Karpas-422 (cell line): ENCODE results near the gene GABBR2. TPM values are rescaled to one million over a fixed set of nuclear protein-coding genes. Genes with fewer than 3 reads are reported as not detected.

ENCODE experiments used
- DNase-seq: peaks from one replicate; pipeline ENCODE4 v3.0.0-alpha.2; 2015
- H2AFZ ChIP-seq: fragments of 200-600 bp; sonication (generic); 2 replicates; pipeline ENCODE4 v1.6.1; 2014; ENCODE audit warnings: antibody characterized with exemption, low read length, mixed read lengths
- H3K27ac ChIP-seq: fragments of 200-600 bp; sonication (generic); 2 replicates; pipeline ENCODE4 v1.5.1; 2014; ENCODE audit warnings: mild to moderate bottlenecking, low read length, moderate library complexity
- H3K27me3 ChIP-seq: fragments of 200-600 bp; sonication (generic); 2 replicates; pipeline ENCODE4 v1.6.1; 2014; ENCODE audit warnings: low read length, mixed read lengths
- H3K36me3 ChIP-seq: fragments of 200-600 bp; sonication (generic); 2 replicates; pipeline ENCODE4 v1.6.1; 2014; ENCODE audit warnings: low read length, mixed read lengths; ENCODE audit not compliant: insufficient read depth
- H3K4me1 ChIP-seq: fragments of 200-600 bp; sonication (generic); 2 replicates; pipeline ENCODE4 v1.6.1; 2014; ENCODE audit warnings: mild to moderate bottlenecking, low read length, mixed read lengths
- H3K4me2 ChIP-seq: fragments of 200-600 bp; sonication (generic); 2 replicates; pipeline ENCODE4 v1.6.1; 2014; ENCODE audit warnings: low read length, low read depth, mild to moderate bottlenecking; ENCODE audit not compliant: poor library complexity, severe bottlenecking
- H3K4me3 ChIP-seq: fragments of 200-600 bp; sonication (generic); 2 replicates; pipeline ENCODE4 v1.5.1; 2014; ENCODE audit warnings: mild to moderate bottlenecking, antibody characterized with exemption, low read length, mixed read lengths
- H3K79me2 ChIP-seq: fragments of 200-600 bp; sonication (generic); 2 replicates; pipeline ENCODE4 v1.6.1; 2014; ENCODE audit warnings: mild to moderate bottlenecking, low read length, mixed read lengths
- H3K9ac ChIP-seq: fragments of 200-600 bp; sonication (generic); 2 replicates; pipeline ENCODE4 v1.6.0; 2014; ENCODE audit warnings: low read length
- H3K9me2 ChIP-seq: fragments of 200-600 bp; sonication (generic), shearing (Covaris generic); replicated peaks from 2 replicates; pipeline ENCODE4 v1.6.0; 2014; ENCODE audit warnings: mild to moderate bottlenecking, low read length, moderate library complexity; ENCODE audit not compliant: insufficient read depth
- H3K9me3 ChIP-seq: fragments of 300-700, 200-600 bp; sonication (generic); 2 replicates; pipeline ENCODE4 v1.6.1; 2014; ENCODE audit warnings: low read length, mixed read lengths
- H4K20me1 ChIP-seq: fragments of 200-600 bp; sonication (generic); 2 replicates; pipeline ENCODE4 v1.6.1; 2014; ENCODE audit warnings: mild to moderate bottlenecking, antibody characterized with exemption, low read length, low read depth; ENCODE audit not compliant: insufficient read depth
- total RNA-seq: library from RNA; depleted of rRNA; stranded (reverse); fragments of >200 nt; shearing (Covaris generic); gene quantifications from 2 replicates; pipeline ENCODE4 v1.2.3, GENCODE V29; 2014; ENCODE audit warnings: low replicate concordance

GABBR2 gene
- total RNA-seq, 1 experiment from 2014 or later, result 0.30 TPM

- H3K27me3 ChIP-seq, result no peaks in the 10 kb centered on the region
- H3K79me2 ChIP-seq, result no peaks in the 10 kb centered on the region
- no peaks in the 10 kb centered on the region for H3K9me3 ChIP-seq
- H2AFZ ChIP-seq, result no peak overlapping the region
- H3K4me2 ChIP-seq, result no peak overlapping the region
- no peak overlapping the region for H3K27ac ChIP-seq
- no peak for DNase-seq
- no peaks in the 10 kb centered on the region for H4K20me1 ChIP-seq
- H3K4me1 ChIP-seq, result no peaks in the 10 kb centered on the region
- H3K9ac ChIP-seq, result no peak overlapping the region
- no peaks in the 10 kb centered on the region for H3K9me2 ChIP-seq
- no peaks in the 10 kb centered on the region for H3K36me3 ChIP-seq
- H3K4me3 ChIP-seq, result no peak overlapping the region
Measured at GRCh38 chr9:98551511-98552286, 157.0 kb downstream of the GABBR2 start.

- no peaks in the 10 kb centered on the region for H3K27me3 ChIP-seq
- no peak for DNase-seq
- H3K9me3 ChIP-seq, result no peaks in the 10 kb centered on the region
- H3K79me2 ChIP-seq, result no peaks in the 10 kb centered on the region
- no peak overlapping the region for H3K4me3 ChIP-seq
- no peaks in the 10 kb centered on the region for H3K36me3 ChIP-seq
- H2AFZ ChIP-seq, result no peak overlapping the region
- no peaks in the 10 kb centered on the region for H3K9me2 ChIP-seq
- no peak overlapping the region for H3K9ac ChIP-seq
- no peaks in the 10 kb centered on the region for H4K20me1 ChIP-seq
- no peak overlapping the region for H3K27ac ChIP-seq
- H3K4me1 ChIP-seq, result no peaks in the 10 kb centered on the region
- no peak overlapping the region for H3K4me2 ChIP-seq
Measured at GRCh38 chr9:98550206-98550820, 158.4 kb downstream of the GABBR2 start.

GRCh38 chr9:98549401-98549800 lies 159.3 kb downstream of the GABBR2 start:
- Histone ChIP-seq H3K4me2 (no peak overlapping the region), H3K4me3 (no peak overlapping the region), H3K27ac (no peak overlapping the region), H3K9ac (no peak overlapping the region), H3K79me2 (no peaks in the 10 kb centered on the region), H3K9me2 (no peaks in the 10 kb centered on the region), H3K27me3 (no peaks in the 10 kb centered on the region), H3K36me3 (no peaks in the 10 kb centered on the region), H3K4me1 (no peaks in the 10 kb centered on the region), H3K9me3 (no peaks in the 10 kb centered on the region), H4K20me1 (no peaks in the 10 kb centered on the region), H2AFZ (no peak overlapping the region)
- no peak for DNase-seq

- Histone ChIP-seq H3K9ac (no peak overlapping the region), H3K4me1 (no peaks in the 10 kb centered on the region), H2AFZ (no peak overlapping the region), H3K4me3 (no peak overlapping the region), H3K79me2 (no peaks in the 10 kb centered on the region), H3K27me3 (no peaks in the 10 kb centered on the region), H3K9me3 (no peaks in the 10 kb centered on the region), H3K27ac (no peak overlapping the region), H4K20me1 (no peaks in the 10 kb centered on the region), H3K9me2 (no peaks in the 10 kb centered on the region), H3K4me2 (no peak overlapping the region), H3K36me3 (no peaks in the 10 kb centered on the region)
- DNase-seq, result no peak
Measured at GRCh38 chr9:98547606-98548005, 161.1 kb downstream of the GABBR2 start.

- Histone ChIP-seq H3K36me3 (no peaks in the 10 kb centered on the region), H2AFZ (no peak overlapping the region), H3K4me3 (no peak overlapping the region)
Measured at GRCh38 chr9:98545021-98545420, 163.7 kb downstream of the GABBR2 start.

GRCh38 chr9:98541684-98542230 lies 167.0 kb downstream of the GABBR2 start:
- Histone ChIP-seq H3K27me3 (no peaks in the 10 kb centered on the region), H4K20me1 (no peaks in the 10 kb centered on the region), H2AFZ (no peak overlapping the region), H3K9ac (no peak overlapping the region), H3K27ac (no peak overlapping the region), H3K4me2 (no peak overlapping the region), H3K9me3 (no peaks in the 10 kb centered on the region), H3K4me1 (no peaks in the 10 kb centered on the region), H3K9me2 (no peaks in the 10 kb centered on the region), H3K36me3 (no peaks in the 10 kb centered on the region), H3K4me3 (no peak overlapping the region), H3K79me2 (no peaks in the 10 kb centered on the region)
- no peak for DNase-seq

More at GRCh38 chr9:98545021-98545420, 163.7 kb downstream of the GABBR2 start:
- DNase-seq, result no peak
- no peaks in the 10 kb centered on the region for H4K20me1 ChIP-seq
- H3K9ac ChIP-seq, result no peak overlapping the region
- no peaks in the 10 kb centered on the region for H3K9me2 ChIP-seq
- no peaks in the 10 kb centered on the region for H3K9me3 ChIP-seq
- no peak overlapping the region for H3K4me2 ChIP-seq
- no peaks in the 10 kb centered on the region for H3K79me2 ChIP-seq
- H3K4me1 ChIP-seq, result no peaks in the 10 kb centered on the region
- H3K27me3 ChIP-seq, result no peaks in the 10 kb centered on the region
- H3K27ac ChIP-seq, result no peak overlapping the region

- no peaks in the 10 kb centered on the region for H3K36me3 ChIP-seq
- H3K9ac ChIP-seq, result no peak overlapping the region
- no peak overlapping the region for H2AFZ ChIP-seq
- H3K9me2 ChIP-seq, result no peaks in the 10 kb centered on the region
- no peaks in the 10 kb centered on the region for H3K4me1 ChIP-seq
- no peaks in the 10 kb centered on the region for H3K9me3 ChIP-seq
- no peak for DNase-seq
- no peaks in the 10 kb centered on the region for H3K27me3 ChIP-seq
- no peaks in the 10 kb centered on the region for H4K20me1 ChIP-seq
- no peak overlapping the region for H3K27ac ChIP-seq
- H3K4me3 ChIP-seq, result no peak overlapping the region
- H3K4me2 ChIP-seq, result no peak overlapping the region
- no peaks in the 10 kb centered on the region for H3K79me2 ChIP-seq
Measured at GRCh38 chr9:98540476-98540875, 168.3 kb downstream of the GABBR2 start.

GRCh38 chr9:98539954-98540353 lies 168.8 kb downstream of the GABBR2 start:
- Histone ChIP-seq H3K9me3 (no peaks in the 10 kb centered on the region), H3K36me3 (no peaks in the 10 kb centered on the region), H3K4me3 (no peak overlapping the region), H3K9me2 (no peaks in the 10 kb centered on the region), H3K79me2 (no peaks in the 10 kb centered on the region), H3K27ac (no peak overlapping the region), H3K4me1 (no peaks in the 10 kb centered on the region), H3K27me3 (no peaks in the 10 kb centered on the region), H4K20me1 (no peaks in the 10 kb centered on the region), H2AFZ (no peak overlapping the region), H3K9ac (no peak overlapping the region), H3K4me2 (no peak overlapping the region)
- no peak for DNase-seq
